ENCODE data around the gene MCM9. TPM values are rescaled to one million over a fixed set of nuclear protein-coding genes. Genes with fewer than 3 reads are reported as not detected.

Gene MCM9
- total and polyA plus RNA-seq, 12 donors, result 1.5 to 7.8 (median 5.2) TPM

- WGBS, 2 donors, result 1 to 2% methylated on average over 18 of the region's 18 CpGs
Measured at GRCh38 chr6:118893064-118893806, 41.7 kb downstream of the MCM9 start.

GRCh38 chr6:118892355-118892991, 42.5 kb downstream of the MCM9 start:
- intact Hi-C loops (cut with DNase I), result loop anchor here in 1 of 10 donors (5.0 kb wide), 1 partner anchor 1290 kb away; the partner anchor contains the start of gene GOPC
- H3K27ac ChIP-seq, result peak overlapping the region; percentile 39 to 96 (median 92)

More at GRCh38 chr6:118893064-118893806, 41.7 kb downstream of the MCM9 start:
- H3K4me1 ChIP-seq, result peaks cover 0 to 53% (median 34%) of the 10 kb centered on the region in 9 donors
- peak overlapping the region; percentile 39 to 96 (median 92) for H3K27ac ChIP-seq
- no peaks in the 10 kb centered on the region for H3K27me3 ChIP-seq
- peaks cover 0 to 4% (median 0%) of the 10 kb centered on the region in 9 donors for H3K36me3 ChIP-seq
- DNase-seq (peak in 1 of 2 donors; percentile 23), ATAC-seq (peak in 7 of 8 donors; percentile 3 to 32 (median 9))
- H3K9me3 ChIP-seq, result no peaks in the 10 kb centered on the region
- TF ChIP-seq CTCF (IDR thresholded peaks at IDR 0.05), result no peak
- peak overlapping the region; percentile 51 to 94 (median 88) for H3K4me3 ChIP-seq
- intact Hi-C loops (cut with DNase I), result loop anchor here in 1 of 10 donors (5.0 kb wide), 1 partner anchor 1291 kb away; the partner anchor contains the start of gene GOPC

GRCh38 chr6:118890997-118891790, 43.8 kb downstream of the MCM9 start:
- WGBS, 2 donors, result 92 to 93% methylated on average over 5 of the region's 5 CpGs
- intact Hi-C loops (cut with DNase I), result loop anchor here in 1 of 10 donors (5.0 kb wide), 1 partner anchor 1289 kb away; the partner anchor contains the start of gene GOPC
- ATAC-seq, result no peak
- no peak for DNase-seq
- Histone ChIP-seq H3K4me3 (no peak overlapping the region), H3K36me3 (no peaks in the 10 kb centered on the region), H3K9me3 (no peaks in the 10 kb centered on the region), H3K27ac (peak overlapping the region in 1 of 10 donors; percentile 95), H3K4me1 (peaks cover 0 to 37% (median 25%) of the 10 kb centered on the region in 9 donors), H3K27me3 (no peaks in the 10 kb centered on the region)
- no peak for TF ChIP-seq CTCF (IDR thresholded peaks at IDR 0.05)

More at GRCh38 chr6:118892355-118892991, 42.5 kb downstream of the MCM9 start:
- Histone ChIP-seq H3K27me3 (no peaks in the 10 kb centered on the region), H3K9me3 (no peaks in the 10 kb centered on the region), H3K4me1 (peaks cover 0 to 47% (median 31%) of the 10 kb centered on the region in 9 donors), H3K4me3 (peak overlapping the region; percentile 51 to 94 (median 88)), H3K36me3 (peaks cover 0 to 1% (median 0%) of the 10 kb centered on the region in 9 donors)
- no peak for TF ChIP-seq CTCF (IDR thresholded peaks at IDR 0.05)
- WGBS, 2 donors, result 38 to 48% methylated on average over 6 of the region's 6 CpGs
- DNase-seq (no peak), ATAC-seq (no peak)

- DNase-seq (no peak), ATAC-seq (no peak)
- Histone ChIP-seq H3K36me3 (no peaks in the 10 kb centered on the region), H3K4me1 (peaks cover 0 to 27% (median 16%) of the 10 kb centered on the region in 9 donors), H3K27me3 (no peaks in the 10 kb centered on the region), H3K9me3 (no peaks in the 10 kb centered on the region), H3K27ac (no peak overlapping the region), H3K4me3 (no peak overlapping the region)
- WGBS, 2 donors, result 80 to 87% methylated on average over 4 of the region's 4 CpGs
- intact Hi-C loops (cut with DNase I), result no loop called here
- TF ChIP-seq CTCF (IDR thresholded peaks at IDR 0.05), result no peak
Measured at GRCh38 chr6:118889163-118889562, 45.8 kb downstream of the MCM9 start.

Measured in heart right ventricle (tissue), 16 donors.